ENCODE data around the gene CFAP74.

CFAP74 gene

GRCh38 chr1:1916851-1917251, 86.7 kb downstream of the CFAP74 start:
- TF ChIP-seq TAF1 (IDR thresholded peaks at IDR 0.05; ENCODE audit: low read depth) (no peak), TEAD4 (IDR thresholded peaks at IDR 0.05) (no peak), NFIC (IDR thresholded peaks at IDR 0.05) (no peak), RAD21 (IDR thresholded peaks at IDR 0.05; ENCODE audit: low read depth) (no peak)

GRCh38 chr1:1915911-1916840, 87.4 kb downstream of the CFAP74 start:
- TF ChIP-seq FOXM1 (IDR thresholded peaks at IDR 0.05; ENCODE audit: borderline replicate concordance, low read depth), result no peak
- TF ChIP-seq TAF1 (IDR thresholded peaks at IDR 0.05; ENCODE audit: low read depth), result no peak
- TF ChIP-seq YY1 (IDR thresholded peaks at IDR 0.05; ENCODE audit: low read depth), result no peak
- no peak for TF ChIP-seq CEBPB (IDR thresholded peaks at IDR 0.05)
- TF ChIP-seq RAD21 (IDR thresholded peaks at IDR 0.05; ENCODE audit: low read depth), result no peak
- TF ChIP-seq USF1 (IDR thresholded peaks at IDR 0.05), result no peak
- TF ChIP-seq NFIC (IDR thresholded peaks at IDR 0.05), result no peak
- no peak for TF ChIP-seq TCF12 (IDR thresholded peaks at IDR 0.05; ENCODE audit: low read depth)
- TF ChIP-seq ZBTB7A (IDR thresholded peaks at IDR 0.05; ENCODE audit: low read depth), result no peak
- TF ChIP-seq CREB1 (IDR thresholded peaks at IDR 0.05; ENCODE audit: low read depth), result no peak
- no peak for TF ChIP-seq REST (IDR thresholded peaks at IDR 0.05; ENCODE audit: low read depth)
- no peak for TF ChIP-seq EGR1 (IDR thresholded peaks at IDR 0.05)
- no peak for TF ChIP-seq TEAD4 (IDR thresholded peaks at IDR 0.05)
- no peak for TF ChIP-seq EP300 (IDR thresholded peaks at IDR 0.05; ENCODE audit: borderline replicate concordance)
- TF ChIP-seq MAX (IDR thresholded peaks at IDR 0.05), result no peak

GRCh38 chr1:1914971-1915692, 88.5 kb downstream of the CFAP74 start, which contains the start of gene CALML6:
Gene CALML6 (plus strand): TSS chr1:1915260. CDS start chr1:1915281, 21 bp downstream.
- TF ChIP-seq MAX (IDR thresholded peaks at IDR 0.05) (no peak), NFIC (IDR thresholded peaks at IDR 0.05) (peak; percentile 56; the same call in 1 of the 2 replicates)

- TF ChIP-seq MAX (IDR thresholded peaks at IDR 0.05) (no peak), CEBPB (IDR thresholded peaks at IDR 0.05) (no peak), CREB1 (IDR thresholded peaks at IDR 0.05; ENCODE audit: low read depth) (no peak), TAF1 (IDR thresholded peaks at IDR 0.05; ENCODE audit: low read depth) (no peak), REST (IDR thresholded peaks at IDR 0.05; ENCODE audit: low read depth) (no peak), YY1 (IDR thresholded peaks at IDR 0.05; ENCODE audit: low read depth) (no peak), NFIC (IDR thresholded peaks at IDR 0.05) (no peak)
These were observed 89.2 kb downstream of the CFAP74 start for GRCh38 chr1:1914101-1914970.

- TF ChIP-seq NFIC (IDR thresholded peaks at IDR 0.05) (no peak), REST (IDR thresholded peaks at IDR 0.05; ENCODE audit: low read depth) (no peak), MAX (IDR thresholded peaks at IDR 0.05) (no peak), CREB1 (IDR thresholded peaks at IDR 0.05; ENCODE audit: low read depth) (no peak), ZBTB7A (IDR thresholded peaks at IDR 0.05; ENCODE audit: low read depth) (no peak), EGR1 (IDR thresholded peaks at IDR 0.05) (no peak), TEAD4 (IDR thresholded peaks at IDR 0.05) (no peak), USF1 (IDR thresholded peaks at IDR 0.05) (no peak), TCF12 (IDR thresholded peaks at IDR 0.05; ENCODE audit: low read depth) (no peak), CEBPB (IDR thresholded peaks at IDR 0.05) (no peak), FOXM1 (IDR thresholded peaks at IDR 0.05; ENCODE audit: borderline replicate concordance, low read depth) (no peak), RAD21 (IDR thresholded peaks at IDR 0.05; ENCODE audit: low read depth) (no peak), TAF1 (IDR thresholded peaks at IDR 0.05; ENCODE audit: low read depth) (no peak), YY1 (IDR thresholded peaks at IDR 0.05; ENCODE audit: low read depth) (no peak), EP300 (IDR thresholded peaks at IDR 0.05; ENCODE audit: borderline replicate concordance) (no peak)
These were observed 92.1 kb downstream of the CFAP74 start for GRCh38 chr1:1911350-1912041.
